Keratinocyte (primary cell): ENCODE data around the gene GSTO2. TPM values are rescaled to one million over a fixed set of nuclear protein-coding genes. Genes with fewer than 3 reads are reported as not detected.

Experiments
- DNase-seq: peaks from one replicate; pipeline ENCODE4 v3.0.0-alpha.2; 2011; ENCODE audit warnings: low read depth, missing footprints, low spot score
- FAIRE-seq: peaks from 2 replicates; lab custom pipeline; 2011; peaks lifted over from hg19 to GRCh38; lab: Jason Lieb, UNC
- H2AFZ ChIP-seq: 2 replicates; pipeline ENCODE4 v1.6.0; 2012; ENCODE audit warnings: low read length, control low read depth, inconsistent platforms; ENCODE audit not compliant: control insufficient read depth
- H3K27ac ChIP-seq: 2 replicates; pipeline ENCODE4 v1.5.1; 2011; ENCODE audit warnings: low read length; ENCODE audit not compliant: control insufficient read depth, insufficient read depth
- H3K27me3 ChIP-seq: 3 replicates; pipeline ENCODE4 v1.6.0; 2011; ENCODE audit warnings: low read length; ENCODE audit not compliant: control insufficient read depth, insufficient read depth; ENCODE audit errors: extremely low read depth
- H3K36me3 ChIP-seq, 2 experiments: 2 replicates in 1 of 2; 3 replicates in 1 of 2; pipeline ENCODE4 v1.5.1; 2011; ENCODE audit warnings: low read length in 2 of 2, mild to moderate bottlenecking in 1 of 2; ENCODE audit not compliant: control insufficient read depth in 2 of 2, insufficient read depth in 2 of 2; ENCODE audit errors: extremely low read depth in 1 of 2
- H3K4me1 ChIP-seq: 3 replicates; pipeline ENCODE4 v1.5.1; 2011; ENCODE audit warnings: low read length; ENCODE audit not compliant: control insufficient read depth, insufficient read depth; ENCODE audit errors: extremely low read depth
- H3K4me2 ChIP-seq: 3 replicates; pipeline ENCODE4 v1.6.0; 2011; ENCODE audit warnings: low read depth, low read length; ENCODE audit not compliant: control insufficient read depth, insufficient read depth; ENCODE audit errors: extremely low read depth
- H3K4me3 ChIP-seq, 3 experiments: fragments of 200-600 bp in 1 of 3; sonication (generic) in 1 of 3; 2 replicates in 2 of 3; 3 replicates in 1 of 3; pipeline ENCODE4 v1.5.1; 2011 to 2016; ENCODE audit warnings: low read length in 3 of 3, mild to moderate bottlenecking in 3 of 3, control low read depth in 2 of 3, inconsistent platforms in 1 of 3, low read depth in 1 of 3, mixed read lengths in 1 of 3, mixed run types in 1 of 3, moderate library complexity in 1 of 3; ENCODE audit not compliant: control insufficient read depth in 2 of 3, insufficient read depth in 2 of 3; ENCODE audit errors: extremely low read depth in 1 of 3
- H3K79me2 ChIP-seq: 2 replicates; pipeline ENCODE4 v1.6.0; 2012; ENCODE audit warnings: low read length; ENCODE audit not compliant: control insufficient read depth, insufficient read depth
- H3K9ac ChIP-seq: 3 replicates; pipeline ENCODE4 v1.6.0; 2011; ENCODE audit warnings: low read length; ENCODE audit not compliant: control insufficient read depth, insufficient read depth; ENCODE audit errors: extremely low read depth
- H3K9me1 ChIP-seq: 3 replicates; pipeline ENCODE4 v1.6.0; 2011; ENCODE audit warnings: low read length; ENCODE audit not compliant: control insufficient read depth, insufficient read depth; ENCODE audit errors: extremely low read depth
- H3K9me3 ChIP-seq: 2 replicates; pipeline ENCODE4 v1.5.1; 2012; ENCODE audit warnings: low read depth, low read length; ENCODE audit not compliant: control insufficient read depth
- H4K20me1 ChIP-seq: 3 replicates; pipeline ENCODE4 v1.6.0; 2011; ENCODE audit warnings: low read length; ENCODE audit not compliant: control insufficient read depth, insufficient read depth; ENCODE audit errors: extremely low read depth
- CTCF ChIP-seq, 3 experiments: IDR thresholded peaks in 1 of 3; conservative IDR thresholded peaks in 1 of 3; optimal IDR thresholded peaks in 1 of 3; 2 replicates in 2 of 3; 3 replicates in 1 of 3; pipeline versions ENCODE3 to v1.5.1; 2011; ENCODE audit warnings: low read length in 3 of 3, mild to moderate bottlenecking in 3 of 3, moderate library complexity in 2 of 3, control low read depth in 1 of 3, inconsistent platforms in 1 of 3; ENCODE audit not compliant: insufficient read depth in 2 of 3; ENCODE audit errors: extremely low read depth in 1 of 3
- EZH2 ChIP-seq: IDR thresholded peaks from one replicate; pipeline ENCODE4 v1.6.1; 2012; ENCODE audit warnings: inconsistent platforms, mild to moderate bottlenecking, low read length, moderate library complexity
- dilution Hi-C: fragments of 300-500 bp; cut with MboI; formaldehyde crosslinking; loops from one replicate; pipeline ENCODE4 v1.7.0; 2020; ENCODE audit warnings: low sequenced_read_pairs; ENCODE audit not compliant: extremely low pct_ligation_motif_present
- polyA plus RNA-seq, 5 experiments: library from polyadenylated mRNA; depleted of rRNA in 3 of 5; stranded (reverse) in 3 of 5; stranded (forward) in 1 of 5; unstranded in 1 of 5; fragments of >200 nt; gene quantifications; 1 replicate in 1 of 5; 2 replicates in 3 of 5; 3 replicates in 1 of 5; pipeline versions ENCODE4 v1.2.1 to v1.2.3, GENCODE V29; 2011 to 2012; ENCODE audit warnings: missing spikeins in 2 of 5, low read depth in 1 of 5, low replicate concordance in 1 of 5

GSTO2 gene
- polyA plus RNA-seq, 1 donor (not counting 4 experiments of a cell fraction or from before 2014, with no cell fraction given), result 56.9 TPM

- dilution Hi-C loops, result no loop called here
- H3K4me1 ChIP-seq, result peaks cover 65% of the 10 kb centered on the region
- no peaks in the 10 kb centered on the region for H3K9me3 ChIP-seq
- peak overlapping the region; percentile 34 for H3K27ac ChIP-seq
- no peak overlapping the region for H3K9ac ChIP-seq
- no peak overlapping the region for H2AFZ ChIP-seq
- peak overlapping the region; percentile 92 for H3K4me2 ChIP-seq
- H4K20me1 ChIP-seq, result no peaks in the 10 kb centered on the region
- peaks cover 44% of the 10 kb centered on the region for H3K79me2 ChIP-seq
- peaks cover 11 to 24% of the 10 kb centered on the region in 2 experiments for H3K36me3 ChIP-seq
- TF ChIP-seq CTCF (optimal IDR thresholded peaks at IDR 0.05 in 1 of 3, IDR thresholded peaks at IDR 0.05 in 1 of 3, conservative IDR thresholded peaks at IDR 0.05 in 1 of 3; ENCODE audit: extremely low read depth in 1 of 3, insufficient read depth in 2 of 3, low read length in 3 of 3), result no peak
- TF ChIP-seq EZH2, result no peak
- H3K27me3 ChIP-seq, result no peaks in the 10 kb centered on the region
- DNase-seq, result no peak
- FAIRE-seq, result no peak
- H3K4me3 ChIP-seq, result peak overlapping the region in 1 of 3 experiments; percentile 8
- peaks cover 3% of the 10 kb centered on the region for H3K9me1 ChIP-seq
Observed at GRCh38 chr10:104257235-104257634, 11.7 kb upstream of the GSTO2 start.

- dilution Hi-C loops, result no loop called here
- TF ChIP-seq CTCF (optimal IDR thresholded peaks at IDR 0.05 in 1 of 3, IDR thresholded peaks at IDR 0.05 in 1 of 3, conservative IDR thresholded peaks at IDR 0.05 in 1 of 3; ENCODE audit: extremely low read depth in 1 of 3, insufficient read depth in 2 of 3, low read length in 3 of 3), result no peak
- TF ChIP-seq EZH2, result no peak
- no peaks in the 10 kb centered on the region for H3K9me3 ChIP-seq
- peaks cover 15 to 24% of the 10 kb centered on the region in 2 experiments for H3K36me3 ChIP-seq
- H3K4me2 ChIP-seq, result no peak overlapping the region
- H3K9ac ChIP-seq, result no peak overlapping the region
- FAIRE-seq, result no peak
- no peak overlapping the region for H3K27ac ChIP-seq
- no peaks in the 10 kb centered on the region for H4K20me1 ChIP-seq
- H3K27me3 ChIP-seq, result no peaks in the 10 kb centered on the region
- no peak for DNase-seq
- H3K9me1 ChIP-seq, result peaks cover 3% of the 10 kb centered on the region
- peaks cover 50% of the 10 kb centered on the region for H3K79me2 ChIP-seq
- H2AFZ ChIP-seq, result no peak overlapping the region
- H3K4me3 ChIP-seq, result no peak overlapping the region
- peaks cover 65% of the 10 kb centered on the region for H3K4me1 ChIP-seq
Observed at GRCh38 chr10:104258209-104258608, 10.8 kb upstream of the GSTO2 start.
